IPS-20b (cell line): ENCODE results near the gene UNC93B1.

Experiments
- H3K27ac ChIP-seq: one replicate; pipeline ENCODE4 v1.5.1; 2013; ENCODE audit warnings: low read length
- H3K27me3 ChIP-seq: 2 replicates; pipeline ENCODE4 v1.6.1; 2013; ENCODE audit warnings: mild to moderate bottlenecking, low read length, inconsistent platforms; ENCODE audit not compliant: insufficient read depth
- H3K36me3 ChIP-seq: 2 replicates; pipeline ENCODE4 v1.6.1; 2013; ENCODE audit warnings: low read depth, mild to moderate bottlenecking, inconsistent platforms, low read length, moderate library complexity; ENCODE audit not compliant: insufficient read depth
- H3K4me1 ChIP-seq: 2 replicates; pipeline ENCODE4 v1.6.1; 2013; ENCODE audit warnings: mild to moderate bottlenecking, control low read depth, inconsistent platforms, low read length, moderate library complexity; ENCODE audit not compliant: insufficient read depth
- H3K4me3 ChIP-seq: 2 replicates; pipeline ENCODE4 v1.5.1; 2013; ENCODE audit warnings: mild to moderate bottlenecking, low read length, inconsistent platforms
- H3K9ac ChIP-seq: 2 replicates; pipeline ENCODE4 v1.6.1; 2013; ENCODE audit warnings: low read depth, mild to moderate bottlenecking, inconsistent platforms, low read length, moderate library complexity
- H3K9me3 ChIP-seq: 2 replicates; pipeline ENCODE4 v1.6.1; 2013; ENCODE audit warnings: mild to moderate bottlenecking, low read depth, low read length, inconsistent platforms; ENCODE audit not compliant: insufficient read depth

Gene UNC93B1, protein sequence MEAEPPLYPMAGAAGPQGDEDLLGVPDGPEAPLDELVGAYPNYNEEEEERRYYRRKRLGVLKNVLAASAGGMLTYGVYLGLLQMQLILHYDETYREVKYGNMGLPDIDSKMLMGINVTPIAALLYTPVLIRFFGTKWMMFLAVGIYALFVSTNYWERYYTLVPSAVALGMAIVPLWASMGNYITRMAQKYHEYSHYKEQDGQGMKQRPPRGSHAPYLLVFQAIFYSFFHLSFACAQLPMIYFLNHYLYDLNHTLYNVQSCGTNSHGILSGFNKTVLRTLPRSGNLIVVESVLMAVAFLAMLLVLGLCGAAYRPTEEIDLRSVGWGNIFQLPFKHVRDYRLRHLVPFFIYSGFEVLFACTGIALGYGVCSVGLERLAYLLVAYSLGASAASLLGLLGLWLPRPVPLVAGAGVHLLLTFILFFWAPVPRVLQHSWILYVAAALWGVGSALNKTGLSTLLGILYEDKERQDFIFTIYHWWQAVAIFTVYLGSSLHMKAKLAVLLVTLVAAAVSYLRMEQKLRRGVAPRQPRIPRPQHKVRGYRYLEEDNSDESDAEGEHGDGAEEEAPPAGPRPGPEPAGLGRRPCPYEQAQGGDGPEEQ

DNA sequence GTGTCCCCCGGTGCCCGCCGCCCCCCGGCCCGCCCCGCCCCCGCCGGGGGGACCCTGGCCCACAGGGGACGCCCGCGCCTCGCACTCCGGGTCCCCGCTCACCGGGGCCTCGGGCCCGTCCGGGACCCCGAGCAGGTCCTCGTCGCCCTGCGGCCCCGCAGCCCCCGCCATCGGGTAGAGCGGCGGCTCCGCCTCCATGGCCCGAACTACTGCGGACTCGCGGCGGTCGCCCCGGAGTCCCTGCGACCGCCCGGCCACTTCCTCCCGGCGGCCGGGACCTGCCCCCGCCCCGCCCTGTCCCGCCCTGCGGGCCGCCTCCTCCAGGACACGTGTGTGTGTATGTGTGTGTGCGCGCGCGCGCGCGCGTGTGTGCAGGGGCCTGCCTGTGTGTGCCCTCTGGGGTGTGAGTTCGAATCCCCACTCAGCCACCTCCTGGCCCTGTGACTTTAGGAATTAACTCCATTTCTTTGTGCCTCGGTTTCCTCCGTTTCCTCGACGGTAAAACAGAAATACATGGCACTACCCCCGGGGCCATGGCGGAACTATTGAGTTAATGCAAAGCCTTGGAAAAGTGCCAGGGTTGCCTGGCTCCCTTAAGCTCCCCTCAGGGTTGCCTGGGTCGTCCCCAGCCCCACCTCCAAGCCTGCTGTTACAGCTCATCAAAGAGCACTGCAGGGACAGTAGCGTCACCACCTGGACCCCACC lies at the start of gene UNC93B1:
Gene UNC93B1 (minus strand): TSS at position 252 of the 705 bp plus-strand sequence. CDS start 54 bp downstream, at position 198.
- Histone ChIP-seq H3K27me3 (peaks cover 24% of the 10 kb centered on the region; the same call in 1 of the 2 replicates), H3K27ac (no peak within 1 kb of the TSS), H3K9ac (no peak within 1 kb of the TSS), H3K36me3 (no peaks in the 10 kb centered on the region), H3K9me3 (no peaks in the 10 kb centered on the region), H3K4me1 (no peaks in the 10 kb centered on the region), H3K4me3 (peak within 1 kb of the TSS; percentile 48; the same call in 1 of the 2 replicates)

DNA sequence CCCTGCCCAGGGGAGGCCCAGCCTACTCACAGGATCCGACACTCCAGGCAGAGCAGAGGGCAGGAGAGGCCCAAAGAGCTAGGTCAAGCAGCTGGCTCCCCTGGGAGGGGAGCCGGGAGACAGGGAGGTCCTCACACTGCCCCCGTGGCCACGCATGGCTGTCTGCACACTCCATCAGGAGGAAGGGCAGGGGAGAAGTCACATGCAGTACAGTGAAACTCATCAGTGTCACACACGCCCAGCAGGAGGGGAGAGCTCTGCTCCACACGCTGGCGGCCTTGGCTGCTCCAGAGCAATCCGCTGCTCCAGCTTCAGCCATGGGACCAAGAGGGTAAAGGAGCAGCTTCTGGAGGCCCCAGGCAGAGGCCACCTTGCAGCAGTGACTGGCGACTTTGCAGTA lies 49.2 kb upstream of the UNC93B1 start:
- peaks cover 14% of the 10 kb centered on the region for H3K36me3 ChIP-seq
- no peaks in the 10 kb centered on the region for H3K9me3 ChIP-seq
- no peak overlapping the region for H3K27ac ChIP-seq
- no peak overlapping the region for H3K4me3 ChIP-seq
- no peaks in the 10 kb centered on the region for H3K27me3 ChIP-seq
- H3K4me1 ChIP-seq, result 0 out of 2 replicates have a peak, but pooled peaks cover 3% of the 10 kb centered on the region
- H3K9ac ChIP-seq, result no peak overlapping the region

DNA sequence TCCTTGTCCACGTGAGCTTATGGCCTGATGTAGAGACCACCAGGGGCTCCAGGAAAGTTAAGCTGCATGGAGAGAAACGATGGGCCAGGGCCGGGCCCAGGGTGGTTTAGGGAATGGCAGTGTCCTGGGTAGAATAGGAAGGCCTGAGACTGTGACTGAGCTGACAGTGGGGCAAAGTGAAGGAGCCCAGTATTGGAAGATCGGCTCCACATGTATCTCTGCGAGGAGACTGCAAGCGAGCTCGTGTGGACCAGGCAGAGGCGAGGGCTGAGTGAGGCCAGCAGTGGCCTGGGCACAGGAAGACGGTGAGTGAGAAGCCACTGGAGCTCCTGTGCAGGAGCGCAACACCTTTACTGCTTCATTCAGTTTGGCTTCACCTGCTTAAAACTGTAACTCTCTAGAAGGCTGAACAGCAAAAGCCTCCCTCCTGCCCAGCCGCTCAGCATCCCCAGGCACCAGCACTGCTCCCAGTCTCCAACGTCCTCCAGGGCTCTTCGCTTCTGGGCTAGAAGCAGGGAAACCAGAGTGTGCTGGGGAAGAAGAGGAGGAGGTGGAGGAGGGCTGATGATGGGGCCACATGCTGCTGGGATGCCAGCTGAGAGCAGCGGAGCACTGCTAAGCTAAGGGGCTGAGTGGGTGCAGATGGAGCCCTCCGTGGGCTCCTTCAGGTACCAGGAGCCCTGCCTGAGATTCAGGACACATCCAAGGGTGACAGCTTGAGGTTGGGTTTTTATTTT lies 48.4 kb upstream of the UNC93B1 start:
- H3K4me1 ChIP-seq, result 0 out of 2 replicates have a peak, but pooled peaks cover 3% of the 10 kb centered on the region
- H3K27ac ChIP-seq, result no peak overlapping the region
- no peak overlapping the region for H3K4me3 ChIP-seq
- peaks cover 7% of the 10 kb centered on the region; the same call in 1 of the 2 replicates for H3K36me3 ChIP-seq
- H3K27me3 ChIP-seq, result no peaks in the 10 kb centered on the region
- no peaks in the 10 kb centered on the region for H3K9me3 ChIP-seq
- H3K9ac ChIP-seq, result no peak overlapping the region

DNA sequence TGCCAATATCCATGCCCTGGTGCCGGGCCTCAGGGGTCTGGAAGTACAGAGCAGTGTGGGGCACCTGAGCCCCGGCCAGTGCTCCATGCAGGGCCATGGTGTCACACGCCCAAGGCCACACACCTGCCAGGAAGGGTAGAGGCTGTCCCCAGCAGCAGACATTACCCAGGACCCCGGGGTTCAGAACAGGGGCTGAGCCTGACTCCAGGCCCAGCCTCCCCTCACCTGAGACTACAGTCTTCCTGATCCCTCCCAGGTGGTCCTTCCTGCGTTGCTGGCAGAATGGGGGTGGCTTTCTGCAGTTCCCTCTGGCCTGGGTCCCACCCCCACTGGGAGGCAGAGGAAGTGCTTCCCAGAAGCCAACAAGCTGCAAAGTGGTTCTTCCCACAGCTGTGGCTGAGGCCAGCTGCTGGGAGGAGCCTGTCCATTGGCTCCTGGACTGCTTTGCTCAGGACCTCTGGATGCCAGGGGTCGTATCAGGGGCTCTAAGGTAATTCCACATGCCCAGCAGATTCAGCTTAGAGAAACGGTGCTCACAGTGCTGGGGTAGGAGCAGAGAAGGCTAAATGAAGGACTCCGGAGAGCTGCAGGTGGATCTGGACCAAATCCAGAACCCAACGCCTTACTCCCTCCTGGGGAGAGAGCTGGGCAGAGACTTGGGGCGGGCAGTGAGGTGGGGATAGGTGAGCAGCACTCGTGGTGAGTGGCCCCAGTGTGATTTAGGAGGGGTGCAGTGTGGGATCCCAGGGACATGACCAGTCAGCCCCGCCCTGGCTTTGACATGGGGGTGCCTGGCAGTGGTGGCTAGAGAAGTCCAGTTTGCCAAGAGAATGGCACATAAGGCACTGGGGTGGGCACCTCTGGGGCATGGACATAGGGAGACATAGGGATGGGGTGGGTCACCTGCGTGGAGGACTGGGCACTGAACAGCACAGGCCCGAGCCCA lies 47.6 kb upstream of the UNC93B1 start:
- no peak overlapping the region for H3K9ac ChIP-seq
- peaks cover 7% of the 10 kb centered on the region; the same call in 1 of the 2 replicates for H3K36me3 ChIP-seq
- no peaks in the 10 kb centered on the region for H3K27me3 ChIP-seq
- 0 out of 2 replicates have a peak, but pooled peaks cover 3% of the 10 kb centered on the region for H3K4me1 ChIP-seq
- no peaks in the 10 kb centered on the region for H3K9me3 ChIP-seq
- no peak overlapping the region for H3K27ac ChIP-seq
- H3K4me3 ChIP-seq, result no peak overlapping the region

DNA sequence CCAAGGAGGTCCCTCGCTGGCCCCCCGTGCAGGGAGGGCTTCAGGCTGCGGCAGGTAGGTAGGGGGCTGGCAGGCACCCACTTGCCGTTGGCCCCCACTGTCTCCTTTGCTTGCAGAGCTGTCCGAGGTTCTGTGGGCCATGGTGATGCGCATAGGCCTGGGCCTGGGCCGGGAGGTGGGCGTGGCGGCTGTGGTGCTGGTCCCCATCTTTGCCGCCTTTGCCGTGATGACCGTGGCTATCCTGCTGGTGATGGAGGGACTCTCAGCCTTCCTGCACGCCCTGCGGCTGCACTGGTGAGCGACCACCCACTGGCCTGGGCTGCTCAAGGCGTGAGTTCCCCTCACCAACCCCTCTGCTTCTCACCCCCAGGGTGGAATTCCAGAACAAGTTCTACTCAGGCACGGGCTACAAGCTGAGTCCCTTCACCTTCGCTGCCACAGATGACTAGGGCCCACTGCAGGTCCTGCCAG lies 46.5 kb upstream of the UNC93B1 start:
- Histone ChIP-seq H3K9me3 (no peaks in the 10 kb centered on the region), H3K9ac (no peak overlapping the region), H3K4me1 (0 out of 2 replicates have a peak, but pooled peaks cover 3% of the 10 kb centered on the region), H3K36me3 (peaks cover 7% of the 10 kb centered on the region; the same call in 1 of the 2 replicates), H3K4me3 (no peak overlapping the region), H3K27ac (no peak overlapping the region), H3K27me3 (no peaks in the 10 kb centered on the region)

DNA sequence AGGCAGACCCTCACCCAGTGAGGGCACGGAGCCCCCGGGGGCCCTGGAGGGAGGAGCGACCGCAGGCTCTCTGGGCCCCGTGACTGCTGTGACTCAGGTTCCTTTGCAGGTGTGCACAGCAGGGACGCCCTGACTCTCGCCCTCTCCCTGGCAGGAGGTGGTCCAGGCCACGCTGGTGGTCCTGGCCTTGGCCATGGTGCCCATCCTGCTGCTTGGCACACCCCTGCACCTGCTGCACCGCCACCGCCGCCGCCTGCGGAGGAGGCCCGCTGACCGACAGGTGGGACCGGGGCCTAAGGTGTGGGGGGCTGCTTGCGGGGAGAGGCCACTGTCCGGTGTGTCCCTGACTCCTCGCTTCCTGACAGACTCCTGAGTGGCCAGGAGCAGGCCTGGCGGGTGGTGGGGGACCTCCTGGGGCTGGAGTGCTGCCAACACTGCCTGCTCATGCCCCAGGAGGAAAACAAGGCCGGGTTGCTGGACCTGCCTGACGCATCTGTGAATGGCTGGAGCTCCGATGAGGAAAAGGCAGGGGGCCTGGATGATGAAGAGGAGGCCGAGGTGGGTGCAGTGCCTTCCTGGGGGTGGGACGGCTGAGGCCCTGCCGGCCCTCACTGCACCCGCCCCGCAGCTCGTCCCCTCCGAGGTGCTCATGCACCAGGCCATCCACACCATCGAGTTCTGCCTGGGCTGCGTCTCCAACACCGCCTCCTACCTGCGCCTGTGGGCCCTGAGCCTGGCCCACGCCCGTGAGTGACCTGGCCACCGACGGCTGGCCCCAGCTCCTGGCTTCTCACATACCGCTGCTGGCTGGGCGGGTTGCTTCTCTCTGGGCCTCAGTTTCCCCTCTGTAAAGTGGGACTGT lies 45.8 kb upstream of the UNC93B1 start:
- H3K9me3 ChIP-seq, result no peaks in the 10 kb centered on the region
- H3K36me3 ChIP-seq, result peaks cover 7% of the 10 kb centered on the region; the same call in 1 of the 2 replicates
- no peak overlapping the region for H3K4me3 ChIP-seq
- no peaks in the 10 kb centered on the region for H3K27me3 ChIP-seq
- H3K27ac ChIP-seq, result no peak overlapping the region
- H3K4me1 ChIP-seq, result 0 out of 2 replicates have a peak, but pooled peaks cover 3% of the 10 kb centered on the region
- no peak overlapping the region for H3K9ac ChIP-seq

DNA sequence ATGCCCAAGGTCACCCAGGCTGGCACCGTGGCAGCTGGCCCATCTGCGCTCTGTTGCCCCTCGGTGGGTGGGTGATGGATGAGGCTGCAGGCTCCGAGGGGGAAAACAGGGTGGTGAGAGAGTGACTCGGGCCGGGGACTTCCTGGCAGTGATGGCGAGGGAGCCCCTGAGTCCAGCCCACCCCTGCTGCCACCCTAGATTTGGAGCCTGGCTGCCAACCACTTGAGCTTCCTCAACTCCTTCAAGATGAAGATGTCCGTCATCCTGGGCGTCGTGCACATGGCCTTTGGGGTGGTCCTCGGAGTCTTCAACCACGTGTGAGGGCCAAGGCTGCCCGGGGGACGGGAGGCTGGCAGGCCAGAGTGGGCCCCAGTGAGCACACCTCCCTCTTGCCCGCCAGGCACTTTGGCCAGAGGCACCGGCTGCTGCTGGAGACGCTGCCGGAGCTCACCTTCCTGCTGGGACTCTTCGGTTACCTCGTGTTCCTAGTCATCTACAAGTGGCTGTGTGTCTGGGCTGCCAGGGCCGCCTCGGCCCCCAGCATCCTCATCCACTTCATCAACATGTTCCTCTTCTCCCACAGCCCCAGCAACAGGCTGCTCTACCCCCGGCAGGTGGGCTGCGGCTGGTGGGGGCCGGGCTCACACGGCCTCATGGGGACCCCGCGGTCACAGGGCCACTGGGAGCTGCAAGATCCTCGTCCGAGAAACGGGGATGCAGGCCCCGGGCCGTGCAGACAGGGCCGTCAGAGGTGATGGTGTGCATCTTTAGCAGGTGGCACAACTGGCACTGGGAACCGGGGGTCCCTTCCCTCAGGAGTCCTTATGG lies 45.0 kb upstream of the UNC93B1 start:
- Histone ChIP-seq H3K9me3 (no peaks in the 10 kb centered on the region), H3K27me3 (no peaks in the 10 kb centered on the region), H3K4me3 (no peak overlapping the region), H3K9ac (no peak overlapping the region), H3K36me3 (peaks cover 7% of the 10 kb centered on the region; the same call in 1 of the 2 replicates), H3K27ac (no peak overlapping the region), H3K4me1 (0 out of 2 replicates have a peak, but pooled peaks cover 3% of the 10 kb centered on the region)

DNA sequence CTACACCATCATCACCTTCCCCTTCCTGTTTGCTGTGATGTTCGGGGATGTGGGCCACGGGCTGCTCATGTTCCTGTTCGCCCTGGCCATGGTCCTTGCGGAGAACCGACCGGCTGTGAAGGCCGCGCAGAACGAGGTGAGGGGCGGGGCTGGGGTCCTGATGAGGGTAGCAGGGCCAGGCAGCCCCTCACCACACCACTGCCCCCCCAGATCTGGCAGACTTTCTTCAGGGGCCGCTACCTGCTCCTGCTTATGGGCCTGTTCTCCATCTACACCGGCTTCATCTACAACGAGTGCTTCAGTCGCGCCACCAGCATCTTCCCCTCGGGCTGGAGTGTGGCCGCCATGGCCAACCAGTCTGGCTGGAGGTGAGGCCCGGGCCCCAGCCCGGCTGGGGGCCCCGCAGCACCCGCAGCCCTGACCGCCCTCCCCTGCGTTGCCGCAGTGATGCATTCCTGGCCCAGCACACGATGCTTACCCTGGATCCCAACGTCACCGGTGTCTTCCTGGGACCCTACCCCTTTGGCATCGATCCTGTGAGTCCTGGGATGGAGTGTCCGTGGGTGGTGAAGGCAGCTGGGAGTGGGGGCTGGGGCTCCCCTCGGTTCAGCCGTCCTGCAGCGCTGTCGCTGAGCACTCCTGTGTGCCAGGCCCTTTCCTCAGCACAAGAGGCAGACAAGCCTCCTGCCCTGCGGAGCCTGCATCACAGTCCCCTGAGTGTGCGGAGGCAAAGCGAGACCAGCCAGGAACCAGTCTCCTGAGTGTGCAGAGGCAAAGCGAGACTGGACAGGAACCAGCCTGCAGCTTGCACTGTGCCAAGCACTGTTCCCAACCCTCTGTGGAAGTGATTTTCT lies 43.8 kb upstream of the UNC93B1 start:
- no peaks in the 10 kb centered on the region for H3K27me3 ChIP-seq
- 0 out of 2 replicates have a peak, but pooled peaks cover 3% of the 10 kb centered on the region for H3K4me1 ChIP-seq
- no peak overlapping the region for H3K4me3 ChIP-seq
- no peak overlapping the region for H3K27ac ChIP-seq
- no peaks in the 10 kb centered on the region for H3K36me3 ChIP-seq
- no peaks in the 10 kb centered on the region for H3K9me3 ChIP-seq
- H3K9ac ChIP-seq, result no peak overlapping the region
